Thoracic aorta (tissue), 2 donors: Measurements from ENCODE around the gene NRAS. TPM values are rescaled to one million over a fixed set of nuclear protein-coding genes. Genes with fewer than 3 reads are reported as not detected.

ENCODE experiments used
- ATAC-seq: fragments of 150-250 bp; one replicate; pipeline ENCODE4 v1.8.0; 2017; ENCODE audit warnings: low read depth; ENCODE audit not compliant: insufficient number of reproducible peaks, low FRiP score
- DNase-seq: peaks from one replicate; pipeline ENCODE4 v3.0.0-alpha.2; 2020; ENCODE audit warnings: low spot score
- H3K27ac ChIP-seq, 2 donors: fragments of 200-600 bp; sonication (generic); 1 replicate in 1 of 2; 2 replicates in 1 of 2; pipeline ENCODE4 v1.5.1; 2016; ENCODE audit warnings: mild to moderate bottlenecking in 2 of 2, moderate library complexity in 2 of 2
- H3K27me3 ChIP-seq: fragments of 200-600 bp; sonication (generic); replicated peaks from 2 replicates; pipeline ENCODE4 v1.6.0; 2016; ENCODE audit warnings: mild to moderate bottlenecking; ENCODE audit not compliant: insufficient read depth
- H3K36me3 ChIP-seq: fragments of 200-600 bp; sonication (generic); one replicate; pipeline ENCODE4 v1.5.1; 2016
- H3K4me1 ChIP-seq, 2 donors: fragments of 200-600 bp; sonication (generic); 1 replicate in 1 of 2; 2 replicates in 1 of 2; pipeline versions ENCODE4 v1.5.1 to v1.6.0; 2016; ENCODE audit warnings: low read depth in 2 of 2, mild to moderate bottlenecking in 1 of 2; ENCODE audit not compliant: control insufficient read depth in 1 of 2
- H3K4me3 ChIP-seq: fragments of 200-600 bp; sonication (generic); 2 replicates; pipeline ENCODE4 v1.5.1; 2016; ENCODE audit warnings: mild to moderate bottlenecking
- H3K9me3 ChIP-seq: fragments of 200-600 bp; sonication (generic); 2 replicates; pipeline ENCODE4 v1.5.1; 2016
- total RNA-seq, 2 donors: library from RNA; depleted of rRNA; stranded (reverse); fragments of >200 nt; gene quantifications; one replicate each; pipeline versions ENCODE4 v1.1.0 to v1.2.3, GENCODE V29; 2016
- TF ChIP-seq, protein P1 (sequence below): fragments of 200-600 bp; sonication (generic); IDR thresholded peaks from one replicate; pipeline ENCODE4 v1.5.1; 2019; ENCODE audit warnings: antibody characterized with exemption

NRAS gene
- total RNA-seq, 2 donors from 2014 or later, result 11.4 to 24.8 TPM

DNA sequence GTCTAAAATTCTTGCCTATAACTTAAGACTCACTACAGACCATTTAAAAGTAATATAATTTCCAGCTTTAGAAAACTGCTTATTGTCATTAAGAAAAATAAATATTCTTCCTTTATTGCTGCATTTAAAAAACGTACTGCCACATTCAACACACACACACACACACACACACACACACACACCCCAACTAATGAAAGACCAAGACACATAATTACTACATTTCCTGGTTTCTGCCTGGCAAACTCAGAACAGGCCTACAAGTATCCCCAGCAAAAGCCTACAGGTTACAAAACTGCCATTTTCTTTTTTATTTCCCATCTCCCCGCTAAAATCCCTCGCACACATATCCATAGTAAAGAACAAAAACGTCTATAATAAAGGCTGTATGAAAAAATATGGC is 48.2 kb downstream of the NRAS start:
- no peaks in the 10 kb centered on the region for H3K36me3 ChIP-seq
- TF ChIP-seq, protein P1, sequence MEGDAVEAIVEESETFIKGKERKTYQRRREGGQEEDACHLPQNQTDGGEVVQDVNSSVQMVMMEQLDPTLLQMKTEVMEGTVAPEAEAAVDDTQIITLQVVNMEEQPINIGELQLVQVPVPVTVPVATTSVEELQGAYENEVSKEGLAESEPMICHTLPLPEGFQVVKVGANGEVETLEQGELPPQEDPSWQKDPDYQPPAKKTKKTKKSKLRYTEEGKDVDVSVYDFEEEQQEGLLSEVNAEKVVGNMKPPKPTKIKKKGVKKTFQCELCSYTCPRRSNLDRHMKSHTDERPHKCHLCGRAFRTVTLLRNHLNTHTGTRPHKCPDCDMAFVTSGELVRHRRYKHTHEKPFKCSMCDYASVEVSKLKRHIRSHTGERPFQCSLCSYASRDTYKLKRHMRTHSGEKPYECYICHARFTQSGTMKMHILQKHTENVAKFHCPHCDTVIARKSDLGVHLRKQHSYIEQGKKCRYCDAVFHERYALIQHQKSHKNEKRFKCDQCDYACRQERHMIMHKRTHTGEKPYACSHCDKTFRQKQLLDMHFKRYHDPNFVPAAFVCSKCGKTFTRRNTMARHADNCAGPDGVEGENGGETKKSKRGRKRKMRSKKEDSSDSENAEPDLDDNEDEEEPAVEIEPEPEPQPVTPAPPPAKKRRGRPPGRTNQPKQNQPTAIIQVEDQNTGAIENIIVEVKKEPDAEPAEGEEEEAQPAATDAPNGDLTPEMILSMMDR, result no peak
- H3K9me3 ChIP-seq, result no peaks in the 10 kb centered on the region
- H3K4me3 ChIP-seq, result no peak overlapping the region
- H3K27ac ChIP-seq, result no peak overlapping the region
- DNase-seq (no peak), ATAC-seq (no peak)
- H3K27me3 ChIP-seq, result no peaks in the 10 kb centered on the region
- H3K4me1 ChIP-seq, result no peaks in the 10 kb centered on the region

DNA sequence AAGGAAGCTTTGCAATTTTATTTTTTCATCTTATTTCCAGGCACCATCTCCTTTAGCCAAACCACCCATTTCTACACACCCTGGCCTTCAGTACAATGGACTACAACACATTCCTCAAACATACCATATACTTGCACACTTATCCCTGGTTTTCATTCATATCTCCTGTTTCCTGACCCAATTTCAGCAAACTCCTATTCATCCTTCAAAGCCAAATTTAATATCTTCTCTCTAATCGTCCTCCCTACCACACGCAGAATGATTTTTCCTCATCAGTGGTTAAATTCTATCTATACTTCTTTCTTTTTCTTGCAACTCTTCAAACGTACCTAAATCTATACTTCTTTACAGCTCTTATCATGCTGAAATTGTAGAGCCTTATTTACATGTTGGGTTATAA is 49.6 kb downstream of the NRAS start:
- no peaks in the 10 kb centered on the region for H3K4me1 ChIP-seq
- no peak for DNase-seq
- H3K4me3 ChIP-seq, result no peak overlapping the region
- TF ChIP-seq, protein P1, result no peak
- no peak overlapping the region for H3K27ac ChIP-seq
- no peaks in the 10 kb centered on the region for H3K36me3 ChIP-seq
- H3K9me3 ChIP-seq, result no peaks in the 10 kb centered on the region
- H3K27me3 ChIP-seq, result no peaks in the 10 kb centered on the region
- ATAC-seq, result no peak

DNA sequence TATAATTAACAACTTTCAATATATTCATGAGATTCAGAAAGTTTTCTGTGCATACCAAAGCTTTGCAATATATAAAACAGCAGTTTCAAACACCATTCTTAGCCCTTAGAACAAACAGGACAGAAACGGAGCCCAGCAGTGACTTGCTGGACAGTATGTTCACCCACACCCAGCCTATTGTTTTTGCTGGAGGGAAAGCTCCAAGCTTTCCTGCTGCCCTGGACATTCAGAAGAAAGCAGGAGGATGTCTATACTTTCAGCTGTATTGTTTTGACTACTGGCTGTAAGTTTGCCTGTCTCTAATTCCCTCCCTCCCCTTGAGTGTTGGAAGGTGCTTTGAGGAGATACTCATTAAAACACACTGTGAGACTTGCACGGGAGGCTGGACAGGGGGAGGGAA is 56.3 kb downstream of the NRAS start:
- no peaks in the 10 kb centered on the region for H3K9me3 ChIP-seq
- no peak for DNase-seq
- no peaks in the 10 kb centered on the region for H3K27me3 ChIP-seq
- H3K4me1 ChIP-seq, result no peaks in the 10 kb centered on the region
- ATAC-seq, result no peak
- H3K36me3 ChIP-seq, result no peaks in the 10 kb centered on the region
- no peak overlapping the region for H3K4me3 ChIP-seq
- H3K27ac ChIP-seq, result no peak overlapping the region
- TF ChIP-seq, protein P1, result no peak

Other genes starting within 250 kb of the NRAS start
- 10 to 100 TPM; 29.4 to 61.2 TPM for gene TRIM33, start 205.6 kb downstream of the NRAS start, total RNA-seq
- 10 to 100 TPM; 19.0 to 31.0 TPM for gene BCAS2, start 135.2 kb downstream of the NRAS start, total RNA-seq
- 1 to 10 TPM; 2.0 to 6.0 TPM for gene DENND2C, start 46.7 kb downstream of the NRAS start, total RNA-seq
- gene AMPD1, start 21.2 kb downstream of the NRAS start, total RNA-seq, result under 1 TPM in 1 of 2 donors, not detected in 1; 0.41 TPM
- 1,000 to 10,000 TPM in 1 of 2 donors, 100 to 1,000 TPM in 1; 560 to 1,490 TPM for gene CSDE1, start 41.2 kb upstream of the NRAS start, total RNA-seq
- gene SIKE1, start 63.9 kb upstream of the NRAS start, total RNA-seq, result 10 to 100 TPM; 26.0 to 43.2 TPM
- not detected for gene SYCP1, start 138.1 kb upstream of the NRAS start, total RNA-seq